Upper lobe of left lung (tissue), 4 donors: ENCODE results near the gene AADACL3.

Experiments
- EP300 ChIP-seq, 4 donors: sonication (generic); formaldehyde crosslinking; IDR thresholded peaks; one replicate each; pipeline ENCODE4 v1.5.1; 2017; ENCODE audit warnings: antibody characterized with exemption in 4 of 4, control low read depth in 2 of 4
- POLR2A ChIP-seq, 4 donors: fragments of 450-650 bp; IDR thresholded peaks; one replicate each; pipeline ENCODE4 v1.5.1; 2016 to 2017; ENCODE audit warnings: antibody characterized with exemption in 4 of 4, mild to moderate bottlenecking in 2 of 4
- POLR2AphosphoS5 ChIP-seq, 2 donors: sonication (generic); formaldehyde crosslinking; IDR thresholded peaks; one replicate each; pipeline ENCODE4 v1.5.1; 2017; ENCODE audit warnings: antibody characterized with exemption in 2 of 2
- TF ChIP-seq, protein P1 (sequence below), 6 experiments: fragments of 450-650 bp in 4 of 6; fragments of 200-600 bp in 2 of 6; sonication (generic) in 2 of 6; IDR thresholded peaks; one replicate each; pipeline ENCODE4 v1.5.1; 2016 to 2019; ENCODE audit warnings: antibody characterized with exemption in 6 of 6

DNA sequence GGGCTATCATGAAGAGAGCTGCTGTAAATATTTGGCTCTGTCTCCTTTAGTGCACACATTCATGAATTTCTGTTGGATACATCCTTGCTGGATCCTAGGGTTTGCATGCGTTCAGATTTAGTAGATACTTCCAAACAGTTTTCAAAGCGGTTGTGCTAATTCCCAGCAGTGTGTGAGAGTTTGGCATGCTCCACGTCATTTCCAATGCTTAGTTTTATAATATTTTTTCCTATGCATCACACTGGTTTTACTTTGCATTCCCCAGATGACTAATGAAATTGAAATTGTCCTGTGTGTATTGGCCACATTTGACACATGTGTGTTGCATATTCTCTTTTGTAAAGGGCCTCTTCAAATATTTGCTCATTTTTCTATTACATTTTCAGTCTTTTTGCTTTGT, 18.5 kb upstream of the AADACL3 start:
- TF ChIP-seq POLR2A (IDR thresholded peaks at IDR 0.05): no peak
- TF ChIP-seq, protein P1, sequence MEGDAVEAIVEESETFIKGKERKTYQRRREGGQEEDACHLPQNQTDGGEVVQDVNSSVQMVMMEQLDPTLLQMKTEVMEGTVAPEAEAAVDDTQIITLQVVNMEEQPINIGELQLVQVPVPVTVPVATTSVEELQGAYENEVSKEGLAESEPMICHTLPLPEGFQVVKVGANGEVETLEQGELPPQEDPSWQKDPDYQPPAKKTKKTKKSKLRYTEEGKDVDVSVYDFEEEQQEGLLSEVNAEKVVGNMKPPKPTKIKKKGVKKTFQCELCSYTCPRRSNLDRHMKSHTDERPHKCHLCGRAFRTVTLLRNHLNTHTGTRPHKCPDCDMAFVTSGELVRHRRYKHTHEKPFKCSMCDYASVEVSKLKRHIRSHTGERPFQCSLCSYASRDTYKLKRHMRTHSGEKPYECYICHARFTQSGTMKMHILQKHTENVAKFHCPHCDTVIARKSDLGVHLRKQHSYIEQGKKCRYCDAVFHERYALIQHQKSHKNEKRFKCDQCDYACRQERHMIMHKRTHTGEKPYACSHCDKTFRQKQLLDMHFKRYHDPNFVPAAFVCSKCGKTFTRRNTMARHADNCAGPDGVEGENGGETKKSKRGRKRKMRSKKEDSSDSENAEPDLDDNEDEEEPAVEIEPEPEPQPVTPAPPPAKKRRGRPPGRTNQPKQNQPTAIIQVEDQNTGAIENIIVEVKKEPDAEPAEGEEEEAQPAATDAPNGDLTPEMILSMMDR (IDR thresholded peaks at IDR 0.05): no peak
- TF ChIP-seq EP300 (IDR thresholded peaks at IDR 0.05): no peak
- no peak for TF ChIP-seq POLR2AphosphoS5 (IDR thresholded peaks at IDR 0.05)
